Measurements from ENCODE around the gene ORM1. TPM values are rescaled to one million over a fixed set of nuclear protein-coding genes. Genes with fewer than 3 reads are reported as not detected.

Gene ORM1
- total and polyA plus RNA-seq, 12 donors = 2.9 to 26.0 (median 5.1) TPM; not detected in 1

- intact Hi-C loops (cut with DNase I) = no loop called here
- no peak overlapping the region for H3K4me3 ChIP-seq
- no peak overlapping the region for H3K27ac ChIP-seq
- no peak for TF ChIP-seq POLR2A (IDR thresholded peaks at IDR 0.05)
- TF ChIP-seq, protein P1, sequence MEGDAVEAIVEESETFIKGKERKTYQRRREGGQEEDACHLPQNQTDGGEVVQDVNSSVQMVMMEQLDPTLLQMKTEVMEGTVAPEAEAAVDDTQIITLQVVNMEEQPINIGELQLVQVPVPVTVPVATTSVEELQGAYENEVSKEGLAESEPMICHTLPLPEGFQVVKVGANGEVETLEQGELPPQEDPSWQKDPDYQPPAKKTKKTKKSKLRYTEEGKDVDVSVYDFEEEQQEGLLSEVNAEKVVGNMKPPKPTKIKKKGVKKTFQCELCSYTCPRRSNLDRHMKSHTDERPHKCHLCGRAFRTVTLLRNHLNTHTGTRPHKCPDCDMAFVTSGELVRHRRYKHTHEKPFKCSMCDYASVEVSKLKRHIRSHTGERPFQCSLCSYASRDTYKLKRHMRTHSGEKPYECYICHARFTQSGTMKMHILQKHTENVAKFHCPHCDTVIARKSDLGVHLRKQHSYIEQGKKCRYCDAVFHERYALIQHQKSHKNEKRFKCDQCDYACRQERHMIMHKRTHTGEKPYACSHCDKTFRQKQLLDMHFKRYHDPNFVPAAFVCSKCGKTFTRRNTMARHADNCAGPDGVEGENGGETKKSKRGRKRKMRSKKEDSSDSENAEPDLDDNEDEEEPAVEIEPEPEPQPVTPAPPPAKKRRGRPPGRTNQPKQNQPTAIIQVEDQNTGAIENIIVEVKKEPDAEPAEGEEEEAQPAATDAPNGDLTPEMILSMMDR (IDR thresholded peaks at IDR 0.05) = no peak
- peaks cover 0 to 5% of the 10 kb centered on the region in 2 donors for H3K36me3 ChIP-seq (replicated peaks in 1 of 2)
- DNase-seq = peak in 2 of 7 donors; percentile 0 to 4
- H3K9me3 ChIP-seq (replicated peaks in 1 of 3) = no peaks in the 10 kb centered on the region
- no peaks in the 10 kb centered on the region for H3K27me3 ChIP-seq
- H3K4me1 ChIP-seq (replicated peaks in 1 of 2) = no peaks in the 10 kb centered on the region
- WGBS, 4 donors = 86 to 90% (median 88%) methylated on average over 8 of the region's 8 CpGs
These were observed 9.7 kb upstream of the ORM1 start for GRCh38 chr9:114313186-114313585.

DNA sequence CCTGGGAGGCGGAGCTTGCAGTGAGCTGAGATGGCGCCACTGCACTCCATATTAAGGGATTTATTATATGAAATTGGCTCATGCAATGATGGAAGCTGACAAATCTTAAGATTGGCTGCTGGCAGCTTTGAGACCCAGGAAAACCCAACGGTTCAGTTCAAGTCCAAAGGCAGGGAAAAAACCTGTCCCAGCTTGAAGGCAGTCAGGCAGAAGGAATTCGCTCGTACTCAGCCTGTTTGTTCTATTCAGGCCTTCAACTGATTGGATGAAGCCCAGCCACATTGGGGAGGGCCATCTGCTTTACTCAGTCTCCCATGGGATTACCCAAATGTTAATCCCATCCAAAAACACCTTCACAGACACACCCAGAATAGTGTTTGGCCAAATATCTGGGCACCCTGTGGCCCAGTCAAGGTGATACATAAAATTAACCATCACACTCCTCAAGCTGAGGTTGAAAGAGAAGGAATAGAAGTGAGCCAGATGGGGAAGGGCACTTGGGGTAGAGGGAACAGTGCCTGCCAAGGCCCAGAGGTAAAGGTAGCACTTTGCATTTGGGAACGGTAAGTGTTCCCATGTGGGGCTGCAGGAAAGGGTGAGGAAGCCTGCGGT lies 8.5 kb upstream of the ORM1 start:
- no peak for TF ChIP-seq POLR2A (IDR thresholded peaks at IDR 0.05)
- TF ChIP-seq, protein P1 (IDR thresholded peaks at IDR 0.05) = no peak
- Histone ChIP-seq H3K9me3 (replicated peaks in 1 of 3) (no peaks in the 10 kb centered on the region), H3K4me1 (replicated peaks in 1 of 2) (no peaks in the 10 kb centered on the region), H3K4me3 (no peak overlapping the region), H3K27ac (no peak overlapping the region), H3K27me3 (no peaks in the 10 kb centered on the region), H3K36me3 (replicated peaks in 1 of 2) (no peaks in the 10 kb centered on the region)
- intact Hi-C loops (cut with DNase I) = no loop called here
- peak in 4 of 7 donors; percentile 1 to 25 (median 6) for DNase-seq
- WGBS, 4 donors = 81 to 85% (median 84%) methylated on average over 7 of the region's 7 CpGs

- no peaks in the 10 kb centered on the region for H3K9me3 ChIP-seq (replicated peaks in 1 of 3)
- no peaks in the 10 kb centered on the region for H3K4me1 ChIP-seq (replicated peaks in 1 of 2)
- H3K36me3 ChIP-seq (replicated peaks in 1 of 2) = no peaks in the 10 kb centered on the region
- H3K27me3 ChIP-seq = no peaks in the 10 kb centered on the region
- no peak overlapping the region for H3K4me3 ChIP-seq
- 83 to 88% (median 84%) methylated on average over 8 of the region's 8 CpGs for WGBS, 4 donors
- intact Hi-C loops (cut with DNase I) = no loop called here
- no peak overlapping the region for H3K27ac ChIP-seq
- TF ChIP-seq POLR2A (IDR thresholded peaks at IDR 0.05) = no peak
- TF ChIP-seq, protein P1 (IDR thresholded peaks at IDR 0.05) = no peak
- peak in 6 of 7 donors; percentile 8 to 44 (median 22) for DNase-seq
These were observed 7.8 kb upstream of the ORM1 start for GRCh38 chr9:114314881-114315722.

DNA sequence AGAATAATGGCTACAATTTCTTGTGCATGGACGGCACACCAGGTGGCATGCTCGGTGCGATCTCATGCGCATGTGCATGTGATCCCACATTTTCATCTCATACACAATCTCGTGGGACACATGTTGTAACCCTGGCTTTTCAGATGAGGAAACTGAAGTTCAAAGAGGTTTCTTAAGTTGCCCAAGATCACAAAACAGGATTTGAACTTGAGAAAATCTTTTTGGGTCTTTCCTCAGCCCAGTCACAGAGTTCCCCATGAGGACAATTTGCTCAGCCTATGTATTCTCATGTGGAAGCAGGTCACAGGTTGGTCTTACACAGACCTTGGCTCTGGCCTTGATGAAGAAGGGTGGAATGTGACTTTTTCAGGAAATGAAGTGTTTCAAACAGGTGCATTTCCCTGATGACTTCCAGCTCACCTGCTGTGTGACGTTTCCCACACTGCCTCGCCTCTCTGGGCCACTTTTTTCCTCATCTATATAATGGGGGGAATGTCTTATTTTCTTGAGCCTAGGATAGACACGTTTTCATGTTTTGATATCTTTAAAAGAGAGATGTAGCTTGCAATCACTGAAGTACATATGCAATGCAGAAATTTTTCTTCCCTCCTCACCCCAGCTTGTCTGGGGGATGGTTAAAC lies 7.1 kb upstream of the ORM1 start:
- no peak for TF ChIP-seq POLR2A (IDR thresholded peaks at IDR 0.05)
- TF ChIP-seq, protein P1 (IDR thresholded peaks at IDR 0.05) = no peak
- intact Hi-C loops (cut with DNase I) = no loop called here
- Histone ChIP-seq H3K9me3 (replicated peaks in 1 of 3) (no peaks in the 10 kb centered on the region), H3K27me3 (no peaks in the 10 kb centered on the region), H3K36me3 (replicated peaks in 1 of 2) (no peaks in the 10 kb centered on the region), H3K4me3 (no peak overlapping the region), H3K27ac (no peak overlapping the region), H3K4me1 (replicated peaks in 1 of 2) (no peaks in the 10 kb centered on the region)
- peak in 3 of 7 donors; percentile 2 to 12 (median 2) for DNase-seq
- 78 to 87% (median 80%) methylated on average over 8 of the region's 8 CpGs for whole genome bisulfite sequencing, 4 donors

Measured in adrenal gland (tissue), 12 donors.